Mesothelial cell of epicardium (in vitro differentiated cells): Measurements from ENCODE around the gene ASAP2. TPM values are rescaled to one million over a fixed set of nuclear protein-coding genes. Genes with fewer than 3 reads are reported as not detected.

Experiments
- DNase-seq, 2 experiments: peaks; one replicate each; pipeline ENCODE4 v3.0.0; 2021; ENCODE audit warnings: low spot score in 2 of 2; ENCODE audit not compliant: unreplicated experiment in 2 of 2
- H3K27ac Mint-ChIP-seq: 2 replicates; pipeline ENCODE4 v1.8.0; 2021; ENCODE audit warnings: mixed read lengths
- H3K27me3 Mint-ChIP-seq: 2 replicates; pipeline ENCODE4 v1.8.0; 2021; ENCODE audit warnings: low read depth, mixed read lengths
- H3K36me3 Mint-ChIP-seq: 2 replicates; pipeline ENCODE4 v1.8.0; 2021; ENCODE audit warnings: mixed read lengths
- H3K4me1 Mint-ChIP-seq: 2 replicates; pipeline ENCODE4 v1.8.0; 2021; ENCODE audit warnings: mixed read lengths
- H3K4me3 Mint-ChIP-seq: 2 replicates; pipeline ENCODE4 v1.8.0; 2021; ENCODE audit warnings: mild to moderate bottlenecking, moderate library complexity, mixed read lengths
- H3K9me3 Mint-ChIP-seq: 2 replicates; pipeline ENCODE4 v1.8.0; 2021; ENCODE audit warnings: mixed read lengths
- total RNA-seq: library from RNA; stranded (reverse); gene quantifications from 3 replicates; pipeline ENCODE4 v1.2.1, GENCODE V29; 2021
- TF ChIP-seq, protein P1 (sequence below): fragments of 200-600 bp; sonication (generic); IDR thresholded peaks from one replicate; pipeline ENCODE4 v1.5.0; 2021; ENCODE audit warnings: antibody characterized with exemption; ENCODE audit not compliant: unreplicated experiment

ASAP2 gene
- total RNA-seq, 1 donor from 2014 or later: 25.8 TPM

DNA sequence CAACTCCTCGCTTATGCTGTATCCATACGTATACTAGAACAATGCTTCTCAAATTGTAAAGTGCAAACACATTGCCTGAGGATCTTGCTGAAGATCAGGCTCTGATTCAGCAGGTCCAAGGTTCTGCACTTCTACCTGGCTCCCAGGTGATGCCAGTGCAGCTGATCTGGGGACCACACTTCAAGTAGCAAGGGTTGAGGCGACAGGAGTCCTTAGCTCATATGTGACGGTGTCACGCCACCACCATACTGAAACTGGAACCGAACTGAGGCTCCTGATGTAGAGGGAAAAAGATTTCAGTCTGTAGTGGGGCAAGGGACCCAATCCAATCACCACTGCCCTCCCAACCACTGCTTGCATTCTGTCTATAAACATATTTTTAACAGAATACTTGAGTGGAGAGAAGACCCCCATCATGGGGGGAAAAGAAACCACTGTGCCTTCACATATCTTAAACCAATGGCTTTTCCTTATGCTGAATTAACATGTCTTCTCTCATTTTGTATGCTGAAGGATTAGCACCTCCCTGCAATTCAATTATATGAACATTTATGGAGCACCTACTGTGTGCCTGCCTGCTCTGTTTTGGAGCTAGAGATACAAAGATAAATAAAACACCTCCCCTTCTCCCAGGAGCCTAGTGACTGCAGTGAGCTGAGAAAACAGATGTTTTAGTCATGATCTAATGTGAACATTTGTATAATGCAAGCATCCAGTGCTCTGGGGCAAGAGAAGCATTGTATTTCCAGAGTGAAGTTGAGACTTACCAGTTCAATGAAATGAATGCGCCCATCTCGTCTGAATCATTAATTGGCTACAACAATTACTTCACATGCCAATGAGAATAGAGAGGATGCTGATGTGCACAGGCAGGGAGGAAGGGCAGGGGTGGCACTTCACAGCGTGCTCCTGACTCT, 6.6 kb upstream of the ASAP2 start:
- Mint-ChIP-seq H3K27ac (no peak overlapping the region), H3K4me1 (peaks cover 6% of the 10 kb centered on the region), H3K36me3 (no peaks in the 10 kb centered on the region), H3K4me3 (no peak overlapping the region), H3K9me3 (peaks cover 3% of the 10 kb centered on the region), H3K27me3 (no peaks in the 10 kb centered on the region)
- TF ChIP-seq, protein P1, sequence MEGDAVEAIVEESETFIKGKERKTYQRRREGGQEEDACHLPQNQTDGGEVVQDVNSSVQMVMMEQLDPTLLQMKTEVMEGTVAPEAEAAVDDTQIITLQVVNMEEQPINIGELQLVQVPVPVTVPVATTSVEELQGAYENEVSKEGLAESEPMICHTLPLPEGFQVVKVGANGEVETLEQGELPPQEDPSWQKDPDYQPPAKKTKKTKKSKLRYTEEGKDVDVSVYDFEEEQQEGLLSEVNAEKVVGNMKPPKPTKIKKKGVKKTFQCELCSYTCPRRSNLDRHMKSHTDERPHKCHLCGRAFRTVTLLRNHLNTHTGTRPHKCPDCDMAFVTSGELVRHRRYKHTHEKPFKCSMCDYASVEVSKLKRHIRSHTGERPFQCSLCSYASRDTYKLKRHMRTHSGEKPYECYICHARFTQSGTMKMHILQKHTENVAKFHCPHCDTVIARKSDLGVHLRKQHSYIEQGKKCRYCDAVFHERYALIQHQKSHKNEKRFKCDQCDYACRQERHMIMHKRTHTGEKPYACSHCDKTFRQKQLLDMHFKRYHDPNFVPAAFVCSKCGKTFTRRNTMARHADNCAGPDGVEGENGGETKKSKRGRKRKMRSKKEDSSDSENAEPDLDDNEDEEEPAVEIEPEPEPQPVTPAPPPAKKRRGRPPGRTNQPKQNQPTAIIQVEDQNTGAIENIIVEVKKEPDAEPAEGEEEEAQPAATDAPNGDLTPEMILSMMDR: no peak
- no peak for DNase-seq

DNA sequence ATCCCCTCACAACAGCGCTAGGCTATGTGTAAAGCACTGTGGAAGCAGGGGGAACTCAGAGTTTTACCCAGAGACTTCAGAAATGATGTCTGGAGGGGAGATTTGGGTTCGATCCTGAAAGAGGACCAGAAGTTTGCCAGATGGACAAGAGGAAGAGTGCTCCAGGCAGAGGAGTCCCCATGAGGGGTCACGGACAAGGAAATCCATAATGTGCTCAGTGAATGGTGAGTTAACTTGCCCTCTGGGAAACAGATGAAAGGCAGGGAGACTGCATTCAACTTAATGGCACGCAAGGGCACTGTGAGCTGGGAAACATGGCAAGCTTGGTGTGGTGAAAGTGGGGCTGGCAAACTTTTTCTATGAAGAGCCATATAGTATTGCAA, 6.0 kb upstream of the ASAP2 start:
- no peak for DNase-seq
- H3K4me3 Mint-ChIP-seq: no peak overlapping the region
- peaks cover 3% of the 10 kb centered on the region for H3K9me3 Mint-ChIP-seq
- H3K4me1 Mint-ChIP-seq: peaks cover 6% of the 10 kb centered on the region
- no peaks in the 10 kb centered on the region for H3K36me3 Mint-ChIP-seq
- TF ChIP-seq, protein P1: no peak
- H3K27ac Mint-ChIP-seq: no peak overlapping the region
- no peaks in the 10 kb centered on the region for H3K27me3 Mint-ChIP-seq

DNA sequence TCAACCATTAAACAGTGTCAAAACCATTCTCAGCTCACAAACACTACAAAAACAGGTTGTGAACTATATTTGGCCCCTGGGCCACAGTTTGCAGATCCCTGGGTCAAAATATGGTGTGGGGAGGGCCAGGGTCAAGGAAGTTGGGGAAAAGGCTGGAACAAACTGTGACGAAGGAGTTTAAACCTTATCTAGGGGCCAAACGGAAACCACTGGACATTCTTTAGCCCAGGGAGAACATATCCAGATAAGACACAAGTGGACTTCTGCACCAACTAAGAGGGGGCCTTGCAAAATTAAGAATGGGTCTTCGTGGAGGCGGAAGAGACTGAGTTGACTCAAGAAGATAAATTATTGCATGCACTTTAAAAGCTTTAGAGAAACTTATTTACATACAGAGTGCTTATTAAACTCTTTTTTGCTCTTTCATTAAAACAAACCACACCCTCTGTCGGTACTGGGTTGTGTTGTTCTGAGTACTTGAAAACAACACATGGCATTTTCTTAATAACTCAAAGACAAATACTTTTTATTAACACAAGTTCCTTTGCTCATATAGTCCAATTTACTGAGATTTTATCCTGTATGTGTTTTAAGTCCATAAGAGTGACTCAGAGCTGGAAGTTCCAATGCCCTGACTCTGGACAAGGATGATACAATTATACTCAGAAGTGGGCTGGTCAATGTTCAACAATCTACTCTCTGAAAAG, 5.3 kb upstream of the ASAP2 start:
- TF ChIP-seq, protein P1: no peak
- peaks cover 3% of the 10 kb centered on the region for H3K9me3 Mint-ChIP-seq
- no peak for DNase-seq
- H3K4me3 Mint-ChIP-seq: no peak overlapping the region
- H3K36me3 Mint-ChIP-seq: no peaks in the 10 kb centered on the region
- no peaks in the 10 kb centered on the region for H3K27me3 Mint-ChIP-seq
- peaks cover 10% of the 10 kb centered on the region for H3K4me1 Mint-ChIP-seq
- H3K27ac Mint-ChIP-seq: no peak overlapping the region

DNA sequence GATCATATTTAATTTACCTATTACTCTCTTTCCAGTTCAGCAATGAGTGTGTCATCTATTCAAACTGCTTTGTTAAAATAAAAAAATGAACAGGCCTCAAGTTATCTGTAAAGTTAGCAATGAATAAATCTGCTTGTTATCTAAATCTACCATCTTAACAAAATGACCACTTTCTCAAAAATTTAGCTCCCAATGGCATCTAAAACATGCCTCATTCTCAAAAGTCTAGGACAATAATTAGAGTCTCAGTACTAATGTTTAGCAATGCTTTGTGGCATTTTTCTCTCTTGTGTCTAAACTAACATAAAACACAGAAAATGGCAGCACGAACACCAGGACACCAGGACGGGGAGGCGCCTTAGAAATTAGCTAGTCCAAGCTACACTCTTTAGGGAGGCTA, 3.6 kb upstream of the ASAP2 start:
- H3K27me3 Mint-ChIP-seq: no peaks in the 10 kb centered on the region
- TF ChIP-seq, protein P1: no peak
- no peak overlapping the region for H3K4me3 Mint-ChIP-seq
- H3K27ac Mint-ChIP-seq: no peak overlapping the region
- peaks cover 13% of the 10 kb centered on the region for H3K4me1 Mint-ChIP-seq
- DNase-seq: no peak
- H3K9me3 Mint-ChIP-seq: no peaks in the 10 kb centered on the region
- H3K36me3 Mint-ChIP-seq: no peaks in the 10 kb centered on the region

DNA sequence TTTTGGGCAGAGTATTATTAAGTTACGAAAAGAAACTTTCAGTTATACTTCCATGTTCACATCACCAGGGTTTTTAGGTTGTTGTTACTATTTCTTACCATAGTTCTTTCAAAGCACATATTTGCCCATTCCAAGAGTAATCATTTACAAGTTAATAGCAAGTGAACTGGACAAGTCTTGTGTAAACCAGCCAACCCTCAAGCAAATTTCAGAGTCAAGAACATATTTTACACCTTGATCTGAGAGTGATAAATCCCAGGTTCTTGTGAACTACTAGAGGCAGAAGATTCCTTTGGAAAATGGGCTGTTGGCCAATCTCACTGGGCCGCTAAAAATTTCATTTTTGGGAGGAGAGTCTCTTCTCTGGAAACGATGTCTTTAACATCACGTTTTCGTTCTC, 2.7 kb upstream of the ASAP2 start:
- no peak for DNase-seq
- Mint-ChIP-seq H3K27me3 (no peaks in the 10 kb centered on the region), H3K4me1 (peaks cover 20% of the 10 kb centered on the region), H3K36me3 (no peaks in the 10 kb centered on the region), H3K4me3 (no peak overlapping the region), H3K27ac (no peak overlapping the region), H3K9me3 (no peaks in the 10 kb centered on the region)
- TF ChIP-seq, protein P1: no peak
